ENCODE data around the gene MMP11. TPM values are rescaled to one million over a fixed set of nuclear protein-coding genes. Genes with fewer than 3 reads are reported as not detected.

The MMP11 gene
- total RNA-seq, 1 experiment from 2014 or later = 12.8 TPM

DNA sequence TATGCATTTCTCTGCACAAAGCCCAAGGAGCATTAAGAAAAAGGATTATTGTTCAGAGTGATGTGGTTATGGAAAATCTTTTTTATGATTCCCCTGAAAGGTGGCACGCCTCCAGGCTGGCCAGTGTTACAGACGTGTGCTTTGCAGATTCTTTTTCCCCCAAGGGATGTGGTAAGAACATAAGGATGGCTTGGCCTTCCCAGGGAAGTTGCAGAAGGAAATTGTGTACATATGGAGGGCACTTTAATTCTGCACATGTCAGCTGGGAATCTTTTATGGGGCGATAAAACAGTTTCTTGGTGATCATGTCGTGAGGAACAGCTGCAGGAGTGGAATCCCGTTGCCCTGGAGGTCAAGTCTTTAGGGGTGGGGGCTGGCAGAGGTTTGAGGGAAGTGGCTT lies 23.8 kb downstream of the MMP11 start:
- Histone ChIP-seq H3K4me3 (ENCODE audit: insufficient read depth, low read depth, low read length) (no peak overlapping the region), H3K36me3 (replicated peaks; ENCODE audit: control insufficient read depth, insufficient read depth, low read length) (peaks cover 40% of the 10 kb centered on the region), H3K27me3 (ENCODE audit: control insufficient read depth, insufficient read depth, low read length) (no peaks in the 10 kb centered on the region)
- DNase-seq = peak; percentile 22

- H3K36me3 ChIP-seq (replicated peaks; ENCODE audit: control insufficient read depth, insufficient read depth, low read length) = peaks cover 46% of the 10 kb centered on the region
- no peak overlapping the region for H3K4me3 ChIP-seq (ENCODE audit: insufficient read depth, low read depth, low read length)
- no peaks in the 10 kb centered on the region for H3K27me3 ChIP-seq (ENCODE audit: control insufficient read depth, insufficient read depth, low read length)
- peak; percentile 10 for DNase-seq
Observed at GRCh38 chr22:23800297-23801237, 27.9 kb downstream of the MMP11 start.

DNA sequence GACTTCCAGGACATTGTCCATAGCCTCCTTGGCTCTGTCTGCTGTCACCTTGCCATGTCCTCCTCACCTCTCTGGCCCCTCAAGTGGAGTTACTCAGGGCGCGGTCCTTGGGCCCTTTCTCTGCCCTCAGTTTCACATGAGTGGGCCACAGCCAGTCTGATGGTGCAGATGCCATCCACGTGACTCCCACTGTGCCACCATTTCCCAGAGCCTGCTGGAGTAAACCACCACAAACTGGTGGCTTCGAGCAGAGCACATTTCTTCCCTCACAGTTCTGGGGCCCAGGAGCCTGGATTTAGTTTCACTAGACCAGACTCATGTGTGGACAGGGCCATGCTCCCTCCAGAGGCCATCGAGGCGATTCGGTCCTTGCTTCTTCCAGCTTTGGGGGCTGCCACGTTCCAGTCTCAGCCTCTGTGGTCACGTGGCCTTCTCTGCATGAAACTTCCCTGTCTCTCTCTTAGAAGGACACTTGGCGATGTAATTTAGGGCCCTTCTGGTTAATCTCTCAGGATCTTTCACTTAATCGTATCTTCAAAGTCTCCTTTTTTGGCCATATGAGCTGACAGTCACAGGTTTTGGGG lies 28.7 kb downstream of the MMP11 start:
- H3K27me3 ChIP-seq (ENCODE audit: control insufficient read depth, insufficient read depth, low read length) = no peaks in the 10 kb centered on the region
- peaks cover 46% of the 10 kb centered on the region for H3K36me3 ChIP-seq (replicated peaks; ENCODE audit: control insufficient read depth, insufficient read depth, low read length)
- no peak overlapping the region for H3K4me3 ChIP-seq (ENCODE audit: insufficient read depth, low read depth, low read length)
- peak; percentile 12 for DNase-seq

DNA sequence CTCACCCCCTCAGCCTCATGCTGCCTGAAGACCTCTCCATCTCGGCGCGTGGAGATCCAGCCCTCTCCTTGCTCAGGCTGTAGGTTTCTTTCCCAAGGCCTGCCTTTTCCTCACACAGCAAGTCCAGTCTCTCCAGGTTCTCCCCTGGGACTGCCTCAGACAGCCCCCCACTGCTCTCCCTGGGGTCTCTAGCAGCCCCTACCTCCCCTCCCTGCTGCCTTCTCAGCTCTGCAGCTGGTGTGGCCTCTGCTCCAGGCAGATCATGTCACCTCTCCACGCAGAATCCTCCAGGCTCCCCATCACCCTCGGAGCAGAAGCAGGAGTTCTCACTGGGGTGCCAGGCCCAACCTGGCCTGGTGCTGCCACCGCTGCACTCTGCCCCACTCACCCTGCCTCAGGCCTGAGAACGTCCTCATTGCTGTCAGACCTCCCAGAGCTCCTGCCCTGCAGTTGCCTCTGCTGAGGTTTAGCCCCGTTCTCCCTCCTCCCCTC lies 29.3 kb downstream of the MMP11 start:
- H3K36me3 ChIP-seq (replicated peaks; ENCODE audit: control insufficient read depth, insufficient read depth, low read length) = peaks cover 44% of the 10 kb centered on the region
- no peaks in the 10 kb centered on the region for H3K27me3 ChIP-seq (ENCODE audit: control insufficient read depth, insufficient read depth, low read length)
- peak; percentile 14 for DNase-seq
- no peak overlapping the region for H3K4me3 ChIP-seq (ENCODE audit: insufficient read depth, low read depth, low read length)

DNA sequence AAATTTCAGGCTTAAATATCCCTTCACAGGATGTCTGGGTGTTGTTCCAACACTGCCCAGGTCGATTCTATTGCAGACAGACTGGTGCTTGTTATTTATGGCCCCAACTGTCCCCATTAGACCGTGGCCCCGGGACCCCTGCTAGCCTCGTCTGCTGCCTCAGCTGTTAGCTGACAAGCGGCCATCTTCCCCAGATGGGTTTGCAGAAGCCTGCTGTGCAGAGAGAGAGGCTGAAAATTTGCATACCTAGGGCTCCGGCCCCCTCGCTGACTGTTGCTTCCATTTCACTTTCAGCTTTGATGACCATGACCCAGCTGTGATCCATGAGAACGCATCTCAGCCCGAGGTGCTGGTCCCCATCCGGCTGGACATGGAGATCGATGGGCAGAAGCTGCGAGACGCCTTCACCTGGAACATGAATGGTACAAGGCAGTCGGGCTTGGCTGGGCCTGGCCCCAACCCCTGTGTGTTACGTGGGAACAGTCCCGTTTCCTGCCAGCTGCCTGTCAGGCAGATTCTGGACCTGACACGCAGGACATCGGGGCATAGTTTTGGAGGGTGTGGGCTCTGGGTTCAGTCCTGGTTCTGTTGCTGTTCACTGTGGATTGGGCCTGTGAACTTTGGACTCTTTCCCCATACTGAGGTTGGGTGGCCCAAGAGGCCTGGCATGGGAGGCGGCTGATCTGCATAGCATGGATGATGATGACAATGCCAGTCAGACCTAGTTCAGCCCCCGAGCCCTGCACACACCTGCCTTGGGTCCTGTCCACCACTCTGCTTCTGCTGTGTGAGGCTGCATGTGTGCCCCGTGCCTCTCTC lies 30.6 kb downstream of the MMP11 start:
- H3K27me3 ChIP-seq (ENCODE audit: control insufficient read depth, insufficient read depth, low read length) = no peaks in the 10 kb centered on the region
- peaks cover 44% of the 10 kb centered on the region for H3K36me3 ChIP-seq (replicated peaks; ENCODE audit: control insufficient read depth, insufficient read depth, low read length)
- DNase-seq = peak; percentile 37
- H3K4me3 ChIP-seq (ENCODE audit: insufficient read depth, low read depth, low read length) = no peak overlapping the region

- Histone ChIP-seq H3K4me3 (ENCODE audit: insufficient read depth, low read depth, low read length) (no peak overlapping the region), H3K27me3 (ENCODE audit: control insufficient read depth, insufficient read depth, low read length) (no peaks in the 10 kb centered on the region), H3K36me3 (replicated peaks; ENCODE audit: control insufficient read depth, insufficient read depth, low read length) (peaks cover 44% of the 10 kb centered on the region)
- DNase-seq = no peak
Observed at GRCh38 chr22:23804781-23805291, 32.2 kb downstream of the MMP11 start.

DNA sequence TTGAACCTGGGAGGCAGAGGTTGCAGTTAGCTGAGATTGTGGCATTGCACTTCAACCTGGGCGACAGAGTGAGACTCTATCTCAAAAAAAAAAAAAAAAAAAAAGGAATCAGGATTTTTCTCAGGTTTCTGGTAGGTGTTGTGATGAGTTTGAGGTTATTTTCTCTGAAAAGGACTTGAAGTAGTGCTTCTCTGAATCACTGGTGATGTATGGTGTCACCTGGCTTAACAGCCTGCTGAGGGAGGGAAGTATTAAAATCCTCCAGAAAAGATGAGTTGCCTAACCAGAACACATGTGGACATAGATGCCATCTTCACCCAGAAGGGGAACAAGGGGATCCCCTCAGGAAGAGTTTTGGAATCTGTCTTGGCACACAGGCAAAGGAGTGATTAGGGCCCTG lies 34.2 kb downstream of the MMP11 start:
- Histone ChIP-seq H3K36me3 (replicated peaks; ENCODE audit: control insufficient read depth, insufficient read depth, low read length) (peaks cover 26% of the 10 kb centered on the region), H3K4me3 (ENCODE audit: insufficient read depth, low read depth, low read length) (no peak overlapping the region), H3K27me3 (ENCODE audit: control insufficient read depth, insufficient read depth, low read length) (no peaks in the 10 kb centered on the region)
- DNase-seq = no peak

- Histone ChIP-seq H3K4me3 (ENCODE audit: insufficient read depth, low read depth, low read length) (no peak overlapping the region), H3K27me3 (ENCODE audit: control insufficient read depth, insufficient read depth, low read length) (no peaks in the 10 kb centered on the region), H3K36me3 (replicated peaks; ENCODE audit: control insufficient read depth, insufficient read depth, low read length) (peaks cover 15% of the 10 kb centered on the region)
- DNase-seq = no peak
Observed at GRCh38 chr22:23812378-23812777, 39.7 kb downstream of the MMP11 start.

DNA sequence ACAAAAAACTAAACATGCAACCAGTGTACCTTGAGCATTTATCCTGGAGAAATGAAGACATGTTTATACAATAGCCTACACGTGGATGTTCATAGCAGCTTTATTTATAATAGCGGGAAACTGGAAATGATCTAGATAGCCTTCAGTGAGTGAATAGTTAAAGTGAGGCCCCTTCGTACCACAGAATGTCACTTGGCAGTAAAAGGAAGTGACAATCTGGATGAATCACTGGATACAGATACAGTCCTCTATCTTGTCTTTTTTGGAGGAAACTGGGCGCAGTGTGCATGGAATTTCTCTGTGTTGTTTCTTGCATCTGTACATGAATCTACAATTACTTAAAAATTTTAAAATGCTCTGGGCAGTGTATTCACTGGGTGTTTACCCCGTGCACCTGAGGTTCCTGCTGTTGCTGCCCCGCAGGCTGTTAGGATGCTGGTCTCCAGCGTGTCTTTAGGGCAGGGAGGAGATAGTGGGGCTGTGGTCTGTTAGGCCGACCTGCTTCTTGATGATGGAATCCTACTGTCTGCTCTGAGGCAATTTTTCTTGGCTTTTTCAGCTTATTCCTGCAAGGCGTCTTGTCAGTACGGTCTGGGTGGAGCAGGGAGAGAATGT lies 43.0 kb downstream of the MMP11 start:
- no peak for DNase-seq
- H3K27me3 ChIP-seq (ENCODE audit: control insufficient read depth, insufficient read depth, low read length) = no peaks in the 10 kb centered on the region
- peaks cover 21% of the 10 kb centered on the region for H3K36me3 ChIP-seq (replicated peaks; ENCODE audit: control insufficient read depth, insufficient read depth, low read length)
- H3K4me3 ChIP-seq (ENCODE audit: insufficient read depth, low read depth, low read length) = no peak overlapping the region

- Histone ChIP-seq H3K4me3 (ENCODE audit: insufficient read depth, low read depth, low read length) (no peak overlapping the region), H3K36me3 (replicated peaks; ENCODE audit: control insufficient read depth, insufficient read depth, low read length) (peaks cover 26% of the 10 kb centered on the region), H3K27me3 (ENCODE audit: control insufficient read depth, insufficient read depth, low read length) (no peaks in the 10 kb centered on the region)
- DNase-seq = no peak
Observed at GRCh38 chr22:23816156-23816976, 43.7 kb downstream of the MMP11 start.

- DNase-seq = no peak
Observed at GRCh38 chr22:23817146-23817545, 44.5 kb downstream of the MMP11 start.

DNA sequence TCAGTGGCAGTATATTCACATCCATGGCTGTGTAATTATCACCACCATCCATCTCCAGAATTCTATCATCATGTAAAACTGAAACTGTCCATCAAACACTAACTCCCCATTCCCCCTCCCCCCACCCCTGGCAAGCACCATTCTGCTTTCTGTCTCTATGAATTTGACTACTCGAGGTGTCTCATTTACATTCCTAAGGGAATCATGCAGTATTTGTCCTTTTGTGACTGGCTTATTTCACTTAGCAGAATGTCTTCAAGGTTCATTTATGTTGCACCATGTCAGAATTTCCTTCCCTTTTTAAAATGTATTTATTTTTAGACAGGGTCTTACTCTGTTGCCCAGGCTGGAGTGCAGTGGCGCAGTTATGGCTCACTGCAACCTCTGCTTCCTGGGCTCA lies 45.9 kb downstream of the MMP11 start:
- peaks cover 38% of the 10 kb centered on the region for H3K36me3 ChIP-seq (replicated peaks; ENCODE audit: control insufficient read depth, insufficient read depth, low read length)

More at GRCh38 chr22:23817146-23817545, 44.5 kb downstream of the MMP11 start:
- Histone ChIP-seq H3K27me3 (ENCODE audit: control insufficient read depth, insufficient read depth, low read length) (no peaks in the 10 kb centered on the region), H3K4me3 (ENCODE audit: insufficient read depth, low read depth, low read length) (no peak overlapping the region), H3K36me3 (replicated peaks; ENCODE audit: control insufficient read depth, insufficient read depth, low read length) (peaks cover 29% of the 10 kb centered on the region)

GRCh38 chr22:23820748-23821211 lies 48.1 kb downstream of the MMP11 start:
- no peak for DNase-seq
- Histone ChIP-seq H3K27me3 (ENCODE audit: control insufficient read depth, insufficient read depth, low read length) (no peaks in the 10 kb centered on the region), H3K36me3 (replicated peaks; ENCODE audit: control insufficient read depth, insufficient read depth, low read length) (peaks cover 57% of the 10 kb centered on the region), H3K4me3 (ENCODE audit: insufficient read depth, low read depth, low read length) (no peak overlapping the region)

More for the DNA sequence above, 45.9 kb downstream of the MMP11 start:
- no peaks in the 10 kb centered on the region for H3K27me3 ChIP-seq (ENCODE audit: control insufficient read depth, insufficient read depth, low read length)
- DNase-seq = no peak
- no peak overlapping the region for H3K4me3 ChIP-seq (ENCODE audit: insufficient read depth, low read depth, low read length)

Data from H7 (cell line).